PC-3 (cell line): ENCODE data around the gene VAT1L. TPM values are rescaled to one million over a fixed set of nuclear protein-coding genes. Genes with fewer than 3 reads are reported as not detected.

Experiments used
- ATAC-seq: fragments of 200-7000 bp; cut with Tn5 transposase; 2 replicates; pipeline ENCODE4 v1.9.1; 2020; ENCODE audit warnings: mild to moderate bottlenecking, moderate library complexity
- BruUV-seq: library from RNA; stranded (reverse); fragments of 400-500 nt; replicated peaks from 2 replicates; lab custom pipeline; 2021; lab: Mats Ljungman, UMichigan
- CTCF ChIA-PET: fragments of 300-600 bp; sonication (Branson Sonifier 250); formaldehyde crosslinking; loops from one replicate; lab custom pipeline; 2022; ENCODE audit warnings: antibody characterized with exemption; lab: Charles Lee
- POLR2A ChIA-PET: fragments of 300-600 bp; sonication (Branson Sonifier 250); formaldehyde crosslinking; loops from one replicate; lab custom pipeline; 2022; ENCODE audit warnings: antibody characterized with exemption; ENCODE audit not compliant: unreplicated experiment; lab: Charles Lee
- DNase-seq: peaks from one replicate; pipeline ENCODE4 v3.0.0-alpha.2; 2015
- H2AFZ ChIP-seq: fragments of 300-600 bp; sonication (generic); 2 replicates; pipeline ENCODE4 v1.6.0; 2016; ENCODE audit warnings: antibody characterized with exemption, low read length
- H3F3A ChIP-seq: fragments of 300-600 bp; sonication (generic); one replicate; pipeline ENCODE4 v1.6.0; 2017; ENCODE audit warnings: antibody characterized with exemption, low read length, control low read depth, mild to moderate bottlenecking; ENCODE audit not compliant: unreplicated experiment
- H3K27ac ChIP-seq: fragments of 300-600 bp; sonication (generic); 2 replicates; pipeline ENCODE4 v1.5.1; 2016; ENCODE audit warnings: mild to moderate bottlenecking, low read length
- H3K27me3 ChIP-seq: fragments of 300-600 bp; sonication (generic); 2 replicates; pipeline ENCODE4 v1.6.1; 2016; ENCODE audit warnings: low read length, mixed read lengths
- H3K36me3 ChIP-seq: fragments of 300-600 bp; sonication (generic); 2 replicates; pipeline ENCODE4 v1.6.1; 2016; ENCODE audit warnings: low read depth, mixed run types, low read length, mixed read lengths
- H3K4me1 ChIP-seq: fragments of 300-600 bp; sonication (generic); 2 replicates; pipeline ENCODE4 v1.5.1; 2016; ENCODE audit warnings: low read length; ENCODE audit not compliant: insufficient read depth
- H3K4me2 ChIP-seq: fragments of 300-600 bp; sonication (generic); 2 replicates; pipeline ENCODE4 v1.6.0; 2016; ENCODE audit warnings: low read length
- H3K4me3 ChIP-seq: fragments of 300-600 bp; sonication (generic); 2 replicates; pipeline ENCODE4 v1.5.1; 2016; ENCODE audit warnings: mild to moderate bottlenecking, low read length, mixed read lengths
- H3K79me2 ChIP-seq: fragments of 300-600 bp; sonication (generic); 2 replicates; pipeline ENCODE4 v1.6.1; 2017; ENCODE audit warnings: low read length, mixed read lengths
- H3K9ac ChIP-seq: fragments of 300-600 bp; sonication (generic); 2 replicates; pipeline ENCODE4 v1.6.0; 2016; ENCODE audit warnings: mild to moderate bottlenecking, low read length
- H3K9me2 ChIP-seq: fragments of 300-600 bp; sonication (generic); replicated peaks from 2 replicates; pipeline ENCODE4 v1.6.1; 2016; ENCODE audit warnings: mixed run types, low read length, mixed read lengths
- H3K9me3 ChIP-seq: fragments of 300-600 bp; sonication (generic); 2 replicates; pipeline ENCODE4 v1.6.1; 2016; ENCODE audit warnings: low read length, mixed read lengths
- H4K20me1 ChIP-seq: fragments of 300-600 bp; sonication (generic); 2 replicates; pipeline ENCODE4 v1.6.1; 2016; ENCODE audit warnings: low read length, mixed read lengths
- EZH2 ChIP-seq: fragments of 300-600 bp; sonication (generic); IDR thresholded peaks from one replicate; pipeline ENCODE4 v1.6.1; 2017; ENCODE audit warnings: antibody characterized with exemption, mild to moderate bottlenecking, low read length; ENCODE audit not compliant: unreplicated experiment
- EZH2phosphoT487 ChIP-seq: fragments of 300-600 bp; sonication (generic); IDR thresholded peaks from 2 replicates; pipeline ENCODE4 v1.6.1; 2018; ENCODE audit warnings: mild to moderate bottlenecking, antibody characterized with exemption, low read length, borderline replicate concordance
- intact Hi-C: fragments of 100-400 bp; cut with micrococcal nuclease; formaldehyde crosslinking; loops from 2 replicates; pipeline ENCODE4 v1.9.0; 2023
- total RNA-seq: library from RNA; depleted of rRNA; stranded (reverse); fragments of >200 nt; gene quantifications from 2 replicates; pipeline ENCODE4 v1.2.3, GENCODE V29; 2014
- TF ChIP-seq, protein P1 (sequence below): fragments of 300-600 bp; sonication (generic); conservative IDR thresholded peaks from 2 replicates; pipeline ENCODE4 v1.5.1; 2017; ENCODE audit warnings: antibody characterized with exemption, low read depth, mild to moderate bottlenecking, low read length

The VAT1L gene
- total RNA-seq, 1 experiment from 2014 or later, result 0.47 TPM

DNA sequence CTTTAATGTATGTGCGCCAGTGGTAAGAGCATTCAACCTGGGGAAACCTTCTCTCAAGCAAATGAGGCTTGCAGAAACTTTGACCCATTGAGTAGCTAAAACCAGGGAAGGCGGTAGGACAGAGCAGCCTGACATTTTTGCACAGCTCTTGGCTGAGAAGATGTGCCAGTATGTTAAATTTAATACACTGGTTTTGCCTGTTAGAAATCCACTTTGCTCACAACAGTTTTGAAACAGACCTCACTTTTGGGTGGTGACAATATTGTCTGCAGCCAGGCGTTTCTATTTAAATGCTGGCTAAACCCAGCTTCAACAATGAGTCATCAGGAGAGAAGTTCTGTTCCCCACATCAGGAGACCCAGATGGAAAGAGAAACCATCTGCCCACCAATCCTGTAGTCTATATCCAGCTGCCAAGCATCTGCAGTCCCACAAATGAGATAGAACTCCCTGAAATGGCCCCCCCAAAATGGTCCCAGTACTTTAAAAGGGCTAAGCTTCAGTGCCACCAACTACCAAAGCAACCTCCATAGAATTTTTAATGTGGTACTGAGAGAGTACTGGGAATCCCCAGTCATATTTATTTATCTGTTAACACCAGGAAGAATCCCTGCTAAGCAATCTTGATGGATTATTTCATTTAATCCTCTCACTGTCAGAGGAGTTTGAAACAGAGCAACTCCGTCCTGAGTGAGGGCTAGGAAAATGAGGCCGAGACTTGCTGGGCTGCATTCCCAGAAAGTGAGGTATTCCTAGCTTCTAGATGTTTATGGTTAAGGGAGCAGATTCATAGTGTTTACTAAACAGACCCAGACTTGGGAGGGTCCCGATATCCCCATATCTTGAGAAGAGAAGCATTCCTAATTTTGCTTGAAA is 205.0 kb downstream of the VAT1L start:
- DNase-seq, result no peak
- H3K36me3 ChIP-seq, result no peaks in the 10 kb centered on the region
- no peaks in the 10 kb centered on the region for H4K20me1 ChIP-seq
- H2AFZ ChIP-seq, result no peak overlapping the region
- H3K9me2 ChIP-seq, result no peaks in the 10 kb centered on the region
- no peak overlapping the region for H3K4me3 ChIP-seq
- H3K9ac ChIP-seq, result no peak overlapping the region
- H3F3A ChIP-seq, result no peaks in the 10 kb centered on the region
- H3K27me3 ChIP-seq, result no peaks in the 10 kb centered on the region
- no peaks in the 10 kb centered on the region for H3K4me1 ChIP-seq
- H3K79me2 ChIP-seq, result no peaks in the 10 kb centered on the region
- no peaks in the 10 kb centered on the region for H3K9me3 ChIP-seq
- TF ChIP-seq EZH2 (no peak), EZH2phosphoT487 (no peak)
- TF ChIP-seq, protein P1, sequence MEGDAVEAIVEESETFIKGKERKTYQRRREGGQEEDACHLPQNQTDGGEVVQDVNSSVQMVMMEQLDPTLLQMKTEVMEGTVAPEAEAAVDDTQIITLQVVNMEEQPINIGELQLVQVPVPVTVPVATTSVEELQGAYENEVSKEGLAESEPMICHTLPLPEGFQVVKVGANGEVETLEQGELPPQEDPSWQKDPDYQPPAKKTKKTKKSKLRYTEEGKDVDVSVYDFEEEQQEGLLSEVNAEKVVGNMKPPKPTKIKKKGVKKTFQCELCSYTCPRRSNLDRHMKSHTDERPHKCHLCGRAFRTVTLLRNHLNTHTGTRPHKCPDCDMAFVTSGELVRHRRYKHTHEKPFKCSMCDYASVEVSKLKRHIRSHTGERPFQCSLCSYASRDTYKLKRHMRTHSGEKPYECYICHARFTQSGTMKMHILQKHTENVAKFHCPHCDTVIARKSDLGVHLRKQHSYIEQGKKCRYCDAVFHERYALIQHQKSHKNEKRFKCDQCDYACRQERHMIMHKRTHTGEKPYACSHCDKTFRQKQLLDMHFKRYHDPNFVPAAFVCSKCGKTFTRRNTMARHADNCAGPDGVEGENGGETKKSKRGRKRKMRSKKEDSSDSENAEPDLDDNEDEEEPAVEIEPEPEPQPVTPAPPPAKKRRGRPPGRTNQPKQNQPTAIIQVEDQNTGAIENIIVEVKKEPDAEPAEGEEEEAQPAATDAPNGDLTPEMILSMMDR, result no peak
- no peak overlapping the region for H3K27ac ChIP-seq
- BruUV-seq, result no TSS peak
- ChIA-PET POLR2A (no interaction called here), CTCF (no interaction called here)
- intact Hi-C loops, result no loop called here
- no peak overlapping the region for H3K4me2 ChIP-seq
- no peak for ATAC-seq

DNA sequence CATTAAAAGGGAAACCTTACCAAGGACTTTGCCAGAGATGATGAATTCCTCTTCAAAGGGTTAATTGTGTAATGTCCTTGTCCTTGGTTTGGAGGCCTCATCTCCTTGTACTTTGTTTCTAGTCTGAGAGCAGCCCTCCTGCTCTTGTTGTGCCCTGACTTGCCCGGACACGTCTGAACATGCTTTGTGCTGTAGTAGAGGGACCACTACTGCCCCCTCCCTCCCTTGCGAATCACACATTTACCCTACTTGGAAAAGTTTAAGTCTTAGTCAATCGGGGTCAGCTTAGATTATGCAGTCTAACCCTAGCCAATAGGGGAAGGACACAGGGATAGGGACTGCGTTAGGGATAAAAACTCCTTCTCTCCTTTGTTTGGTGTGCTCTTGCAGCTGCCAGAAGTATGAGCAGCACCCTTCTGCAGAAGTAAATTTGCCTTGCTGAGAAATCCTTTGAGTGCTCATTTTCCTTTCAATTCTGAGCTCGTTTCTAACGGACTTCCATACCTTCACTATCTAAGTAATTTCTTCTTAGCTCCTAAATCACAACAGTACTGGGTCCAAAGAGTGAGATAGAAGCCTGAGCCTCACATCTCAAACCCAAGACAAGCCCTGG is 207.6 kb downstream of the VAT1L start:
- H3K9ac ChIP-seq, result no peak overlapping the region

More for the DNA sequence above, 207.6 kb downstream of the VAT1L start:
- H3K36me3 ChIP-seq, result no peaks in the 10 kb centered on the region
- no peaks in the 10 kb centered on the region for H3K79me2 ChIP-seq
- H3K9me3 ChIP-seq, result no peaks in the 10 kb centered on the region
- BruUV-seq, result no TSS peak
- H3K9me2 ChIP-seq, result no peaks in the 10 kb centered on the region
- H3K4me3 ChIP-seq, result no peak overlapping the region
- ATAC-seq (no peak), DNase-seq (no peak)
- CTCF ChIA-PET, result no interaction called here
- H3K27me3 ChIP-seq, result no peaks in the 10 kb centered on the region
- POLR2A ChIA-PET, result no interaction called here
- H4K20me1 ChIP-seq, result no peaks in the 10 kb centered on the region
- H3K4me2 ChIP-seq, result no peak overlapping the region
- no peak overlapping the region for H3K27ac ChIP-seq
- H2AFZ ChIP-seq, result no peak overlapping the region
- TF ChIP-seq EZH2 (no peak), EZH2phosphoT487 (no peak)
- TF ChIP-seq, protein P1, result no peak
- no peaks in the 10 kb centered on the region for H3K4me1 ChIP-seq
- intact Hi-C loops, result no loop called here
- H3F3A ChIP-seq, result no peaks in the 10 kb centered on the region
